ENCODE results near the gene LEFTY1.

- TF ChIP-seq RBFOX2 (IDR thresholded peaks at IDR 0.05; ENCODE audit: low read depth, low read length) (no peak), SRF (CRISPR knock-in tag; IDR thresholded peaks at IDR 0.05) (no peak), LARP7 (IDR thresholded peaks at IDR 0.05) (no peak), ZNF174 (CRISPR knock-in tag; IDR thresholded peaks at IDR 0.05) (no peak), EGR1 (conservative IDR thresholded peaks at IDR 0.05) (no peak)
- TF ChIP-seq, protein P1, sequence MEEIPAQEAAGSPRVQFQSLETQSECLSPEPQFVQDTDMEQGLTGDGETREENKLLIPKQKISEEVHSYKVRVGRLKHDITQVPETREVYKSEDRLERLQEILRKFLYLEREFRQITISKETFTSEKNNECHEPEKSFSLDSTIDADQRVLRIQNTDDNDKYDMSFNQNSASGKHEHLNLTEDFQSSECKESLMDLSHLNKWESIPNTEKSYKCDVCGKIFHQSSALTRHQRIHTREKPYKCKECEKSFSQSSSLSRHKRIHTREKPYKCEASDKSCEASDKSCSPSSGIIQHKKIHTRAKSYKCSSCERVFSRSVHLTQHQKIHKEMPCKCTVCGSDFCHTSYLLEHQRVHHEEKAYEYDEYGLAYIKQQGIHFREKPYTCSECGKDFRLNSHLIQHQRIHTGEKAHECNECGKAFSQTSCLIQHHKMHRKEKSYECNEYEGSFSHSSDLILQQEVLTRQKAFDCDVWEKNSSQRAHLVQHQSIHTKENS (CRISPR knock-in tag; IDR thresholded peaks at IDR 0.05), result no peak
- TF ChIP-seq, protein P2, sequence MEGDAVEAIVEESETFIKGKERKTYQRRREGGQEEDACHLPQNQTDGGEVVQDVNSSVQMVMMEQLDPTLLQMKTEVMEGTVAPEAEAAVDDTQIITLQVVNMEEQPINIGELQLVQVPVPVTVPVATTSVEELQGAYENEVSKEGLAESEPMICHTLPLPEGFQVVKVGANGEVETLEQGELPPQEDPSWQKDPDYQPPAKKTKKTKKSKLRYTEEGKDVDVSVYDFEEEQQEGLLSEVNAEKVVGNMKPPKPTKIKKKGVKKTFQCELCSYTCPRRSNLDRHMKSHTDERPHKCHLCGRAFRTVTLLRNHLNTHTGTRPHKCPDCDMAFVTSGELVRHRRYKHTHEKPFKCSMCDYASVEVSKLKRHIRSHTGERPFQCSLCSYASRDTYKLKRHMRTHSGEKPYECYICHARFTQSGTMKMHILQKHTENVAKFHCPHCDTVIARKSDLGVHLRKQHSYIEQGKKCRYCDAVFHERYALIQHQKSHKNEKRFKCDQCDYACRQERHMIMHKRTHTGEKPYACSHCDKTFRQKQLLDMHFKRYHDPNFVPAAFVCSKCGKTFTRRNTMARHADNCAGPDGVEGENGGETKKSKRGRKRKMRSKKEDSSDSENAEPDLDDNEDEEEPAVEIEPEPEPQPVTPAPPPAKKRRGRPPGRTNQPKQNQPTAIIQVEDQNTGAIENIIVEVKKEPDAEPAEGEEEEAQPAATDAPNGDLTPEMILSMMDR (IDR thresholded peaks at IDR 0.05 in 2 of 3, conservative IDR thresholded peaks at IDR 0.05 in 1 of 3; ENCODE audit: insufficient read depth in 2 of 3, low read depth in 1 of 3, low read length in 3 of 3), result no peak
Observed at GRCh38 chr1:225857256-225857655, 31.7 kb downstream of the LEFTY1 start.

Data from K562 (cell line).